DND-41 (cell line): ENCODE results near the gene WDR17.

Experiments
- ATAC-seq: fragments of 200-7000 bp; cut with Tn5 transposase; 3 replicates; pipeline ENCODE4 v1.9.1; 2021; ENCODE audit warnings: low read depth; ENCODE audit not compliant: insufficient read depth
- DNase-seq: peaks from one replicate; pipeline ENCODE4 v3.0.0-alpha.2; 2020
- H2AFZ ChIP-seq: 2 replicates; pipeline ENCODE4 v1.6.0; 2012; ENCODE audit warnings: low read depth, low read length
- H3K27ac ChIP-seq: 2 replicates; pipeline ENCODE4 v1.5.1; 2012; ENCODE audit warnings: low read length, inconsistent platforms
- H3K27me3 ChIP-seq: fragments of 200-600 bp; sonication (generic); 2 replicates; pipeline ENCODE4 v1.6.0; 2012; ENCODE audit warnings: low read length, mild to moderate bottlenecking, inconsistent platforms; ENCODE audit not compliant: insufficient read depth, poor library complexity
- H3K36me3 ChIP-seq: 2 replicates; pipeline ENCODE4 v1.5.1; 2012; ENCODE audit warnings: low read length, inconsistent platforms; ENCODE audit not compliant: insufficient read depth
- H3K4me1 ChIP-seq: 2 replicates; pipeline ENCODE4 v1.5.1; 2012; ENCODE audit warnings: mild to moderate bottlenecking, low read length; ENCODE audit not compliant: insufficient read depth
- H3K4me2 ChIP-seq: 2 replicates; pipeline ENCODE4 v1.6.0; 2012; ENCODE audit warnings: mild to moderate bottlenecking, moderate library complexity, low read length, inconsistent platforms; ENCODE audit not compliant: insufficient read depth
- H3K4me3 ChIP-seq, 2 experiments: fragments of 200-600 bp in 1 of 2; shearing (Covaris generic) in 1 of 2; 2 replicates each; pipeline ENCODE4 v1.5.1; 2012 to 2016; ENCODE audit warnings: inconsistent platforms in 2 of 2, low read length in 2 of 2, mild to moderate bottlenecking in 2 of 2, low read depth in 1 of 2, moderate library complexity in 1 of 2
- H3K79me2 ChIP-seq: 2 replicates; pipeline ENCODE4 v1.6.0; 2012; ENCODE audit warnings: low read length, inconsistent platforms; ENCODE audit not compliant: insufficient read depth
- H3K9ac ChIP-seq: 2 replicates; pipeline ENCODE4 v1.6.0; 2012; ENCODE audit warnings: low read depth, mild to moderate bottlenecking, inconsistent platforms, low read length, moderate library complexity
- H3K9me3 ChIP-seq: 2 replicates; pipeline ENCODE4 v1.5.1; 2012; ENCODE audit warnings: low read length, moderate library complexity, mild to moderate bottlenecking, inconsistent platforms; ENCODE audit not compliant: insufficient read depth, severe bottlenecking
- H4K20me1 ChIP-seq: 2 replicates; pipeline ENCODE4 v1.6.0; 2012; ENCODE audit warnings: low read length; ENCODE audit not compliant: insufficient read depth
- CTCF ChIP-seq: IDR thresholded peaks from 2 replicates; pipeline ENCODE4 v1.5.1; 2012; ENCODE audit warnings: borderline replicate concordance, low read length, moderate library complexity, mild to moderate bottlenecking; ENCODE audit not compliant: poor library complexity, severe bottlenecking; ENCODE audit errors: extremely low read depth
- EZH2 ChIP-seq: IDR thresholded peaks from 3 replicates; pipeline ENCODE4 v1.6.1; 2012; ENCODE audit warnings: borderline replicate concordance, low read depth, mild to moderate bottlenecking, moderate library complexity, low read length, inconsistent platforms; ENCODE audit not compliant: severe bottlenecking

The WDR17 gene

GRCh38 chr4:176123710-176124407, 58.2 kb downstream of the WDR17 start:
- TF ChIP-seq CTCF = peak; percentile 48
- TF ChIP-seq EZH2 = no peak
- DNase-seq (no peak), ATAC-seq (no peak)
- Histone ChIP-seq H3K36me3 (no peaks in the 10 kb centered on the region), H3K79me2 (no peaks in the 10 kb centered on the region), H3K4me1 (no peaks in the 10 kb centered on the region), H3K27me3 (no peaks in the 10 kb centered on the region), H3K9me3 (no peaks in the 10 kb centered on the region), H3K27ac (no peak overlapping the region), H3K4me3 (no peak overlapping the region), H4K20me1 (no peaks in the 10 kb centered on the region), H2AFZ (no peak overlapping the region), H3K4me2 (no peak overlapping the region), H3K9ac (no peak overlapping the region)

DNA sequence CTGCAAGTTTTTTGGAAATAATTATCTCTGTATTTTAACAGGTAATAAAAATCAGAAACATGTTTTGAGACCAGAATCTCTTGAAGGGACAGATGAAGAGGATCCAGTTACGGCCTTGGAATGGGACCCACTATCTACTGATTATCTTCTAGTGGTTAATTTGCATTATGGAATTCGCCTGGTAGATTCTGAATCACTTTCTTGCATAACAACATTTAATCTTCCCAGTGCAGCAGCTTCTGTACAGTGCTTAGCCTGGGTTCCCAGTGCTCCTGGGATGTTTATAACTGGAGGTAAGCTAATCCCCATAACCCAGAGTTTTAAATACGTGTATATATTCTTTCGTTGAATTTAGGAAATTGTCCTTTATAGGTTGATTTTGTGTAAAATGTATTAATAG, 59.4 kb downstream of the WDR17 start:
- Histone ChIP-seq H3K4me3 (no peak overlapping the region), H3K4me2 (no peak overlapping the region), H3K27me3 (no peaks in the 10 kb centered on the region), H3K36me3 (no peaks in the 10 kb centered on the region), H3K4me1 (no peaks in the 10 kb centered on the region), H3K79me2 (no peaks in the 10 kb centered on the region), H4K20me1 (no peaks in the 10 kb centered on the region), H3K9me3 (no peaks in the 10 kb centered on the region), H3K9ac (no peak overlapping the region), H2AFZ (no peak overlapping the region), H3K27ac (no peak overlapping the region)
- no peak for DNase-seq
- TF ChIP-seq CTCF (no peak), EZH2 (no peak)
- ATAC-seq = no peak

- Histone ChIP-seq H3K27me3 (no peaks in the 10 kb centered on the region), H3K4me2 (no peak overlapping the region), H3K36me3 (no peaks in the 10 kb centered on the region), H3K4me1 (no peaks in the 10 kb centered on the region), H3K4me3 (no peak overlapping the region), H4K20me1 (no peaks in the 10 kb centered on the region), H3K9ac (no peak overlapping the region), H3K79me2 (no peaks in the 10 kb centered on the region), H3K27ac (no peak overlapping the region), H3K9me3 (no peaks in the 10 kb centered on the region), H2AFZ (no peak overlapping the region)
- no peak for DNase-seq
- no peak for TF ChIP-seq CTCF
- no peak for TF ChIP-seq EZH2
- no peak for ATAC-seq
These were observed 69.0 kb downstream of the WDR17 start for GRCh38 chr4:176134670-176135069.
